A549 treated with DMSO at 1 μM for 4 hours (cell line): ENCODE data around the gene FAM20A. TPM values are rescaled to one million over a fixed set of nuclear protein-coding genes. Genes with fewer than 3 reads are reported as not detected.

ENCODE experiments used
- total RNA-seq: library from RNA; stranded (reverse); fragments of 200-300 nt; extraction: Qiagen RNA extraction; gene quantifications from 5 replicates; pipeline ENCODE4 v1.2.3, GENCODE V29; 2022; ENCODE audit warnings: low read depth

Gene FAM20A
- not detected in 5 replicates for total RNA-seq

GRCh38 chr17:68600931-68601564 lies at the start of gene FAM20A:
TSS of gene FAM20A (minus strand) at chr17:68601367. CDS start at chr17:68600666, 701 bp downstream.

GRCh38 chr17:68512247-68512959 lies 88.8 kb downstream of the FAM20A start, which contains the start of gene PRKAR1A:
TSS of gene PRKAR1A (plus strand) at chr17:68512430. CDS start at chr17:68515400, 2,970 bp downstream.

Other genes starting within 250 kb of the FAM20A start
- 8.6 to 11.9 TPM (median 9.7 TPM) in 5 replicates for gene WIPI1, start 143.9 kb downstream of the FAM20A start, total RNA-seq
- 143 to 200 TPM (median 189 TPM) in 5 replicates for gene PRKAR1A, start 88.9 kb downstream of the FAM20A start, total RNA-seq